Ishikawa (cell line): ENCODE measurements around the gene CCN2.

Experiments used
- CEBPB ChIP-seq: IDR thresholded peaks from 2 replicates; pipeline ENCODE4 v1.6.1; 2012
- CREB1 ChIP-seq: IDR thresholded peaks from 2 replicates; pipeline ENCODE4 v1.6.1; 2012; ENCODE audit warnings: low read depth
- RAD21 ChIP-seq: IDR thresholded peaks from 2 replicates; pipeline ENCODE4 v1.6.1; 2012; ENCODE audit warnings: low read depth
- TAF1 ChIP-seq: IDR thresholded peaks from 2 replicates; pipeline ENCODE4 v1.6.1; 2012; ENCODE audit warnings: low read depth, mild to moderate bottlenecking
- TCF12 ChIP-seq: IDR thresholded peaks from 2 replicates; pipeline ENCODE4 v1.6.1; 2012; ENCODE audit warnings: low read depth
- TEAD4 ChIP-seq: IDR thresholded peaks from 2 replicates; pipeline ENCODE4 v1.6.1; 2012
- YY1 ChIP-seq: IDR thresholded peaks from 2 replicates; pipeline ENCODE4 v1.6.1; 2012; ENCODE audit warnings: low read depth
- TF ChIP-seq, protein P1 (sequence below): IDR thresholded peaks from 2 replicates; pipeline ENCODE4 v1.6.1; 2012

DNA sequence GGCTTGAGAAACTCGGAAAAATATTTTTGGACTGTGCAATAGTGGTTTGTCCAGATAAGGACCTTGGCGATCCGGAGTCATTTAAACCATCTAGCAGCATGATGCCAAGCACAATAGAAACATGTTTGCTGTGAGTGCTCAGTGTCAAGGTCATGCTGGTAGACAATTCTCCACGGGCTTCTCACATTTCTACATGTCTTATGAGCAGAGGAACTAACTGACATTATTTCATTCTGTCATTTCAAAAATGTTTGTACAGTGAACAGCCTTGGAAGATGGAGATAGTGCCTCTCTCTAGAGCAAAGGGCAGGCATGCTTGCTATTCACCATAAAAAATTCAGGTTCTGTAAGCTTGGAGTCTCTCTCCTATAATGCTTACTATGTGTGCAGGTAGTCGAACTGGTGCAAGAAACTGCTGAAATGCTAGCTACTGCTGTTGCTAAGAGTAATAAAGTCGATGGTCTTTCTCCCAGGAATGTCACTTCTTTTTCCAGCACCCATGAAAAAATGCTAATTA is 25.4 kb upstream of the CCN2 start:
- TF ChIP-seq CEBPB (no peak), TAF1 (no peak), TCF12 (no peak), TEAD4 (no peak), YY1 (no peak), CREB1 (no peak), RAD21 (no peak)
- TF ChIP-seq, protein P1, sequence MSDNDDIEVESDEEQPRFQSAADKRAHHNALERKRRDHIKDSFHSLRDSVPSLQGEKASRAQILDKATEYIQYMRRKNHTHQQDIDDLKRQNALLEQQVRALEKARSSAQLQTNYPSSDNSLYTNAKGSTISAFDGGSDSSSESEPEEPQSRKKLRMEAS = no peak
